Measurements from ENCODE around the gene ARHGAP30.
A peak's percentile ranks its signal among the peaks of the same experiment; 100 is the strongest.
"Not testable (repeated sequence)": the region's sequence is repeated elsewhere in the genome, so short reads cannot be mapped to it uniquely, and the experiment has no call there.

ARHGAP30 gene

DNA sequence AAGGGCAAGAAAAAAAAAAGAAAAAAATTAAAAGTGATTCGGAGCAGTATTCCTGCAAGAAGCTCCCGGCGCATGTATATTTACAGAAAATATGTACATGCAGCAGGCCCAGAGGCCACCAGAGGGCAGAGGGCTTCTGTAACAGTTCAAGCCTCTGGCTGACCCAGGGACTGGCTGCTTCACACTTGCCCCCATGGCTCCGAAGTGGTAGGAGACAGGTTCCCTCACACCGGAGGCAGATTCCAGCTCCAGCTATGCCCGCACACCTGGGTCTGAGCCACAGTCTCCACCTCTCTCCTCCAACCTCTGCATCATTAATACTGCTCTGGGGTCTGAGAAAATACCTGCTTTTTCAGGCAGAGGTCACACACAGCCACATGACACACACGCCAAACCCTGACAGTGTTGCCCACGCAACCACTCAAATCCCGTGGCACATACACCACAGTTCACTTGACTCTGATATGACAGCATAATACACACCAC, 2.2 kb upstream of the ARHGAP30 start:
- Histone ChIP-seq H3K27me3 (replicated peaks in 2 of 5; ENCODE audit: control insufficient read depth in 4 of 5, insufficient read depth in 5 of 5, low read length in 4 of 5) (no peaks in the 10 kb centered on the region), H3K36me3 (ENCODE audit: control insufficient read depth in 4 of 4, insufficient read depth in 4 of 4, low read length in 3 of 4) (peaks cover 0 to 4% (median under 1%) of the 10 kb centered on the region in 4 experiments), H3K4me1 (ENCODE audit: control extremely low read depth in 1 of 4, control insufficient read depth in 4 of 4, insufficient read depth in 4 of 4, low read length in 3 of 4) (peaks cover 12 to 67% (median 50%) of the 10 kb centered on the region in 4 experiments), H3K27ac (ENCODE audit: insufficient read depth in 1 of 2, low read depth in 1 of 2, low read length in 2 of 2, poor library complexity in 1 of 2, severe bottlenecking in 2 of 2) (no peak overlapping the region), H3K4me3 (ENCODE audit: control insufficient read depth in 1 of 7, extremely low read depth in 1 of 7, insufficient read depth in 4 of 7, low read depth in 2 of 7, low read length in 6 of 7) (no peak overlapping the region), H3K9me3 (ENCODE audit: control extremely low read depth in 1 of 5, control insufficient read depth in 4 of 5, insufficient read depth in 2 of 5, low read depth in 1 of 5, low read length in 4 of 5) (no peaks in the 10 kb centered on the region)
- ChIA-PET CTCF (interaction anchor here (1.0 to 20.2 kb wide), 16 partner anchors 11 to 85 kb away, joined by 3 to 297 read pairs (median 7); partner anchors contain the start of genes DEDD, KLHDC9, NECTIN4 and TSTD1), POLR2A (interaction anchor here (0.6 to 4.4 kb wide), 4 partner anchors 25 to 127 kb away, joined by 3 to 53 read pairs (median 8); partner anchors contain the start of genes ADAMTS4, KLHDC9 and USF1)
- 45% methylated on average over 9 of the region's 9 CpGs for WGBS (ENCODE audit: insufficient coverage)
- DNase-seq: peak; percentile 71 to 75 (median 74)

DNA sequence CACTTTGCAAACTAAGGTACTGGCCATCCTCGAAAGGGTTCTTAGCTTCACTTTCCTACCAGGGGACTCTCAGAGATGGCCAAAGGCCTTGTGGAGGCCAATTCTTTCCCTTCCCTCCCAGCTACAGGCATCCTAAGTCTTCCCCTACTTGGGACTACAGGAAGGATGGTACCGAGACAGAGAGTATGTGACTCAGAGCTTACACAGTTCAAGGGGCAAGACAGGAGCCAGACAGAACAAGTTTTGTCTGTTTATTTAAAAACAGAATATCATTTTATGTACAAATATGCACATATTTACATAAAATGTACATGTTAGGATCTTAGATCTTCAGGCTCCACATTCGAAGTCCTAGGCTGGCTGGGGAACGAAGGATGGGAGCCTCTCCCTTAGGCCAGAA, 1.1 kb upstream of the ARHGAP30 start:
- peaks cover 15 to 74% (median 56%) of the 10 kb centered on the region in 4 experiments for H3K4me1 ChIP-seq (ENCODE audit: control extremely low read depth in 1 of 4, control insufficient read depth in 4 of 4, insufficient read depth in 4 of 4, low read length in 3 of 4)
- CTCF ChIA-PET: interaction anchor here (0.7 to 20.2 kb wide), 17 partner anchors 10 to 235 kb away, joined by 3 to 297 read pairs (median 4); partner anchors contain the start of genes DEDD, KLHDC9, TSTD1 and UFC1
- POLR2A ChIA-PET: interaction anchor here (1.0 to 4.4 kb wide), 3 partner anchors 25 to 41 kb away, joined by 3 to 53 read pairs (median 30); partner anchors contain the start of genes KLHDC9 and USF1
- H3K36me3 ChIP-seq (ENCODE audit: control insufficient read depth in 4 of 4, insufficient read depth in 4 of 4, low read length in 3 of 4): peaks cover 2 to 8% (median 5%) of the 10 kb centered on the region in 4 experiments
- no peaks in the 10 kb centered on the region for H3K27me3 ChIP-seq (replicated peaks in 2 of 5; ENCODE audit: control insufficient read depth in 4 of 5, insufficient read depth in 5 of 5, low read length in 4 of 5)
- DNase-seq: no peak
- H3K27ac ChIP-seq (ENCODE audit: insufficient read depth in 1 of 2, low read depth in 1 of 2, low read length in 2 of 2, poor library complexity in 1 of 2, severe bottlenecking in 2 of 2): peak overlapping the region in 1 of 2 experiments; percentile 90
- no peaks in the 10 kb centered on the region for H3K9me3 ChIP-seq (ENCODE audit: control extremely low read depth in 1 of 5, control insufficient read depth in 4 of 5, insufficient read depth in 2 of 5, low read depth in 1 of 5, low read length in 4 of 5)
- no peak overlapping the region for H3K4me3 ChIP-seq (ENCODE audit: control insufficient read depth in 1 of 7, extremely low read depth in 1 of 7, insufficient read depth in 4 of 7, low read depth in 2 of 7, low read length in 6 of 7)
- WGBS (ENCODE audit: insufficient coverage): 100% methylated on average over 1 of the region's 4 CpGs

DNA sequence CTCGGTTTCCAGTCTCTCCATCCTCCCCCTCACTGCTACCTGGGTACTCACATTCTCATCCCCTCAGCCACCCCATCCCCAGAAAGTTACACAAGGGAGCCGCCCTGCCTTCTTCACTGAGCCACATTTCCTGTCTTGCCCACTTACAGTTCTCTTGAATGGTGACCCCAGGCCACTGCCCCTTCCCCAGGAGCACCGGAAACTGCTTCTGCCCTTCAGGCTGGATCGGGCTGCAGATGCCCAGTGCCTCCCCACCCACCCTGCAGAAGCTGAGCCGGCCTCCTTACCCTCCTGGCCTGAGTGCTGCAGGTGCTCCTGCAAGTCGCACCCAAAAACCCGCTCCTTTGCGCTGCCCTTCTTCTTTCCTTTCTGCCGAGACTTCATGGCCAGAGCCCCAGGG, 450 bp downstream of the ARHGAP30 start:
- peak overlapping the region; percentile 72 to 90 for H3K27ac ChIP-seq (ENCODE audit: insufficient read depth in 1 of 2, low read depth in 1 of 2, low read length in 2 of 2, poor library complexity in 1 of 2, severe bottlenecking in 2 of 2)
- peaks cover 15 to 72% (median 56%) of the 10 kb centered on the region in 4 experiments for H3K4me1 ChIP-seq (ENCODE audit: control extremely low read depth in 1 of 4, control insufficient read depth in 4 of 4, insufficient read depth in 4 of 4, low read length in 3 of 4)
- H3K4me3 ChIP-seq (ENCODE audit: control insufficient read depth in 1 of 7, extremely low read depth in 1 of 7, insufficient read depth in 4 of 7, low read depth in 2 of 7, low read length in 6 of 7): peak overlapping the region; percentile 32 to 94 (median 81)

DNA sequence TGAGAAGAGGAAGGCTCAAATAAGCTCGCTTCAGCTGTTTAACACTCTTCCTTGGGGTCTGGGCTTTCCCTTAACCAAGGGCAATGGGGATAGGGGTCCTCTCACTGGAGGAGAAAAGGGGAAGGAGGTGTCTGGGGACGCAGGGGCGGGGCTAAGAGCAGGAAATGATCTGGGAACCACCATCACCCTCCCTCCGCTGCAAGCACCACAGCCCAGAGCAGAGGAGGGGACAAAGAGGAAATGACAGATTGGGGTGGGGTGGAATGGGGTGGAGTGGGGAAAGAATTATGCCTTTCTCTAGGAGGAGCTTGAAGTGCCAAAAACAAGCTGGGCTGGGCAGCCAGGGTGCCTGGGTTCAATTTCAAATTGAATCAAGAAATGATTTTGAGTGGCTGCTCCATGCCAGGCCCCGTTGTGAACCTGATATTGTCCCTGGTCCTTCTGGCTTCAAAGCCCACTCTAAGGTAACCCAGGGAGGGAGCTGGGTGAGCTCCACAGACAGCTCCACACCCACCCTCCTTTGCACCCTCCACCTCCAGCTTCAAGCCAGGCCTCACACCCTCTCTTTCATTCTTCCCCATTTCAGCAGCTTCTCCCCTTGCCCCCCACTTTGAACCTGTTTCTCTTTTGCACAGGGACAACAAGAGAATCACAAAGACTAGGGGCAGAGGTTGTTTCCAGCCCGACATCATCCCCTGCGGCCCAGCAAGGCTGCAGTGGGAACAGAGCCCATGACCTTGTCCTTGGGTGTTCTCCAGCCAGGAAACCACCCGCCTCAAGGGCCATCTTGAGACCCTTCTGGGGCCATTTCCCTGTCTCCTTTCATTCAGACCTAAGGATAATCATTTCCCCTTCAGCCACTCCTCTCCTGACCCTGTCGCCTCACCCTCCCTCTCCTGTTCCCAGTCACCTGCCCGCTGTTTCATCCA, 1.1 kb downstream of the ARHGAP30 start:
- POLR2A ChIA-PET: interaction anchor here (0.8 to 4.4 kb wide), 6 partner anchors 22 to 177 kb away, joined by 3 to 53 read pairs (median 4); partner anchors contain the start of genes KLHDC9 and USF1
- peak; percentile 94 to 98 (median 97) for DNase-seq
- H3K36me3 ChIP-seq (ENCODE audit: control insufficient read depth in 4 of 4, insufficient read depth in 4 of 4, low read length in 3 of 4): peaks cover 4 to 11% (median 8%) of the 10 kb centered on the region in 4 experiments
- H3K4me3 ChIP-seq (ENCODE audit: control insufficient read depth in 1 of 7, extremely low read depth in 1 of 7, insufficient read depth in 4 of 7, low read depth in 2 of 7, low read length in 6 of 7): peak overlapping the region; percentile 32 to 94 (median 81)
- peak overlapping the region; percentile 72 to 90 for H3K27ac ChIP-seq (ENCODE audit: insufficient read depth in 1 of 2, low read depth in 1 of 2, low read length in 2 of 2, poor library complexity in 1 of 2, severe bottlenecking in 2 of 2)
- H3K9me3 ChIP-seq (ENCODE audit: control extremely low read depth in 1 of 5, control insufficient read depth in 4 of 5, insufficient read depth in 2 of 5, low read depth in 1 of 5, low read length in 4 of 5): no peaks in the 10 kb centered on the region
- CTCF ChIA-PET: interaction anchor here (0.8 to 20.2 kb wide), 14 partner anchors 9 to 72 kb away, joined by 3 to 297 read pairs (median 5); partner anchors contain the start of genes KLHDC9, TSTD1 and USF1
- WGBS (ENCODE audit: insufficient coverage): 5% methylated on average over 7 of the region's 10 CpGs
- no peaks in the 10 kb centered on the region for H3K27me3 ChIP-seq (replicated peaks in 2 of 5; ENCODE audit: control insufficient read depth in 4 of 5, insufficient read depth in 5 of 5, low read length in 4 of 5)
- peaks cover 15 to 66% (median 55%) of the 10 kb centered on the region in 4 experiments for H3K4me1 ChIP-seq (ENCODE audit: control extremely low read depth in 1 of 4, control insufficient read depth in 4 of 4, insufficient read depth in 4 of 4, low read length in 3 of 4)

More for the DNA sequence above, 450 bp downstream of the ARHGAP30 start:
- H3K9me3 ChIP-seq (ENCODE audit: control extremely low read depth in 1 of 5, control insufficient read depth in 4 of 5, insufficient read depth in 2 of 5, low read depth in 1 of 5, low read length in 4 of 5): no peaks in the 10 kb centered on the region
- peaks cover 4 to 11% (median 7%) of the 10 kb centered on the region in 4 experiments for H3K36me3 ChIP-seq (ENCODE audit: control insufficient read depth in 4 of 4, insufficient read depth in 4 of 4, low read length in 3 of 4)
- no peaks in the 10 kb centered on the region for H3K27me3 ChIP-seq (replicated peaks in 2 of 5; ENCODE audit: control insufficient read depth in 4 of 5, insufficient read depth in 5 of 5, low read length in 4 of 5)
- POLR2A ChIA-PET: interaction anchor here (0.8 to 4.4 kb wide), 3 partner anchors 23 to 56 kb away, joined by 5 to 53 read pairs (median 30); partner anchors contain the start of genes KLHDC9 and USF1
- WGBS (ENCODE audit: insufficient coverage): 2% methylated on average over 8 of the region's 9 CpGs
- CTCF ChIA-PET: interaction anchor here (1.0 to 20.2 kb wide), 8 partner anchors 14 to 88 kb away, joined by 4 to 297 read pairs (median 81); partner anchors contain the start of genes DEDD, F11R, KLHDC9 and TSTD1
- no peak for DNase-seq

DNA sequence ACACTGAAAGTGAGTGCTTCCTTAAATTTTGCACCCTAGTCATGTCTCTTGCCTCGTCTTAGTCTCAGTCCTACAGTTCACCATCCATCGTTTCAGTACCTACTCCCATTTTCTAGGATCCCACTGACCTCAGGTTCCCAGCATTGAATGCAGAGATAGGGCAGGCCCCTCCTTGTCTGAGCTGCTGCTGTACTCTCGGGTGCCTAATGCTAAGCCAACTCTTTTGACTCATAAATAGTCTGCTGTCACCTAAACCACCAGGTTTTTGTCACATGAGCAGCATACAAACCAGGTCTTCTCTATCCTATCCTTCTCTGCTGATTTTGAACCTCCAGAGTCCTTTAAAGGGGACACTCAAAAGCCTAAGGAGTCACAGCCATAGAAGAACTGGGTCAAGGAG, 3.0 kb downstream of the ARHGAP30 start:
- Histone ChIP-seq H3K9me3 (ENCODE audit: control extremely low read depth in 1 of 5, control insufficient read depth in 4 of 5, insufficient read depth in 2 of 5, low read depth in 1 of 5, low read length in 4 of 5) (no peaks in the 10 kb centered on the region), H3K36me3 (ENCODE audit: control insufficient read depth in 4 of 4, insufficient read depth in 4 of 4, low read length in 3 of 4) (peaks cover 4 to 17% (median 11%) of the 10 kb centered on the region in 4 experiments), H3K27ac (ENCODE audit: insufficient read depth in 1 of 2, low read depth in 1 of 2, low read length in 2 of 2, poor library complexity in 1 of 2, severe bottlenecking in 2 of 2) (peak overlapping the region; percentile 14 to 46), H3K4me1 (ENCODE audit: control extremely low read depth in 1 of 4, control insufficient read depth in 4 of 4, insufficient read depth in 4 of 4, low read length in 3 of 4) (peaks cover 15 to 50% (median 46%) of the 10 kb centered on the region in 4 experiments), H3K4me3 (ENCODE audit: control insufficient read depth in 1 of 7, extremely low read depth in 1 of 7, insufficient read depth in 4 of 7, low read depth in 2 of 7, low read length in 6 of 7) (peak overlapping the region in 1 of 7 experiments; percentile 42), H3K27me3 (replicated peaks in 2 of 5; ENCODE audit: control insufficient read depth in 4 of 5, insufficient read depth in 5 of 5, low read length in 4 of 5) (no peaks in the 10 kb centered on the region)
- ChIA-PET CTCF (interaction anchor here (0.7 to 13.6 kb wide), 3 partner anchors 24 to 114 kb away, joined by 3 to 166 read pairs (median 73); partner anchors contain the start of genes TSTD1 and USF1), POLR2A (no interaction called here)
- WGBS (ENCODE audit: insufficient coverage): 76% methylated on average over 3 of the region's 3 CpGs
- DNase-seq: peak in 1 of 3 donors; percentile 15

DNA sequence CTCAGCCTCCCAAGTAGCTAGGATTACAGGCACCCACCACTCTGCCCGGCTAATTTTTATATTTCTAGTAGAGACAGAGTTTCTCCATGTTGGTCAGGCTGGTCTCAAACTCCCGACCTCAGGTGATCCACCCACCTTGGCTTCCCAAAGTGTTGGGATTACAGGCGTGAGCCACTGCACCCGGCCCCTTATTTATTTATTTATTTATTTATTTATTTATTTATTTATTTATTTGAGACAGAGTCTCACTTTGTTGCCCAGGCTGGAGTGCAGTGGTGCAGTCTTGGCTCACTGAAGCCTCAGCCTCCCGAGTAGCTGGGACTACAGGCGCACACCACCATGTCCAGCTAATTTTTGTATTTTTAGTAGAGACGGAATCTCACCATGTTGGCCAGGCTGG, 4.0 kb downstream of the ARHGAP30 start:
- CTCF ChIA-PET: interaction anchor here (1.1 to 13.6 kb wide), 2 partner anchors 9 to 23 kb away, joined by 3 to 166 read pairs; partner anchors contain the start of genes TSTD1 and USF1
- Histone ChIP-seq H3K4me1 (ENCODE audit: control extremely low read depth in 1 of 4, control insufficient read depth in 4 of 4, insufficient read depth in 4 of 4, low read length in 3 of 4) (peaks cover 13 to 43% (median 42%) of the 10 kb centered on the region in 4 experiments), H3K36me3 (ENCODE audit: control insufficient read depth in 4 of 4, insufficient read depth in 4 of 4, low read length in 3 of 4) (peaks cover 4 to 20% (median 11%) of the 10 kb centered on the region in 4 experiments)
- H3K9me3 ChIP-seq (ENCODE audit: control extremely low read depth in 1 of 5, control insufficient read depth in 4 of 5, insufficient read depth in 2 of 5, low read depth in 1 of 5, low read length in 4 of 5); POLR2A ChIA-PET; DNase-seq; H3K4me3 ChIP-seq (ENCODE audit: control insufficient read depth in 1 of 7, extremely low read depth in 1 of 7, insufficient read depth in 4 of 7, low read depth in 2 of 7, low read length in 6 of 7); H3K27ac ChIP-seq (ENCODE audit: insufficient read depth in 1 of 2, low read depth in 1 of 2, low read length in 2 of 2, poor library complexity in 1 of 2, severe bottlenecking in 2 of 2); H3K27me3 ChIP-seq (replicated peaks in 2 of 5; ENCODE audit: control insufficient read depth in 4 of 5, insufficient read depth in 5 of 5, low read length in 4 of 5): not testable (repeated sequence)
- 100% methylated on average over 3 of the region's 7 CpGs for WGBS (ENCODE audit: insufficient coverage)

Measured in common myeloid progenitor, CD34-positive (primary cell).